HUES6 (cell line): ENCODE results near the gene ARHGAP20.

Experiments
- H3K27ac ChIP-seq: 2 replicates; pipeline ENCODE4 v1.7.0; 2013; ENCODE audit warnings: low read depth, mild to moderate bottlenecking, low read length, inconsistent platforms
- H3K27me3 ChIP-seq: 2 replicates; pipeline ENCODE4 v1.6.1; 2013; ENCODE audit warnings: low read length; ENCODE audit not compliant: control insufficient read depth, insufficient read depth
- H3K36me3 ChIP-seq: 2 replicates; pipeline ENCODE4 v1.6.1; 2013; ENCODE audit warnings: low read length; ENCODE audit not compliant: control insufficient read depth, insufficient read depth
- H3K4me1 ChIP-seq: 2 replicates; pipeline ENCODE4 v1.6.1; 2013; ENCODE audit warnings: low read length; ENCODE audit not compliant: control insufficient read depth, insufficient read depth
- H3K4me3 ChIP-seq: 2 replicates; pipeline ENCODE4 v1.5.1; 2013; ENCODE audit warnings: low read depth, low read length
- H3K9ac ChIP-seq: one replicate; pipeline ENCODE4 v1.6.1; 2013; ENCODE audit warnings: mild to moderate bottlenecking, low read length
- H3K9me3 ChIP-seq: 2 replicates; pipeline ENCODE4 v1.6.1; 2013; ENCODE audit warnings: low read depth, low read length; ENCODE audit not compliant: control insufficient read depth, insufficient read depth

Gene ARHGAP20

DNA sequence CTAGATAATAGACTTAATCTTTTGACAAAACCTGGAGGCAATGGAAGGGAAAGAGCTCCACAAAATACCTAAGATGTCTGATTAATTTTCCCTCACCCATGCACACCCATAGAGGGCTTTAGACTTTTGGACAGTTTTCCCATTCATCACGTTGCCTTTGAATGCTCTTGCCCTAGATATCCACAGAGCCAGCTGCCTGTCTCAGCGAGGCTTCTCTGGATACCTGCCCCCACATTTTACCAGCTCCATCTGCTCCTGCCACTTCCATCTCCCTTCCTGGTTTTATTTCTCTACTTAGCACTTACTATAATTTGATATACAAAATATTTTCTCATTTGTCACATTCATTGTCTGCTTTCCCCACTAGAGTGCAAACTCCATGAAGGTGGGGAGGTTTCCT is 145.7 kb downstream of the ARHGAP20 start:
- Histone ChIP-seq H3K36me3 (no peaks in the 10 kb centered on the region), H3K27me3 (no peaks in the 10 kb centered on the region), H3K27ac (no peak overlapping the region), H3K4me1 (peaks cover 23% of the 10 kb centered on the region), H3K9me3 (no peaks in the 10 kb centered on the region), H3K9ac (no peak overlapping the region), H3K4me3 (no peak overlapping the region)

GRCh38 chr11:110565357-110566336 is 146.6 kb downstream of the ARHGAP20 start:
- no peaks in the 10 kb centered on the region for H3K9me3 ChIP-seq
- peaks cover 23% of the 10 kb centered on the region for H3K4me1 ChIP-seq
- H3K27me3 ChIP-seq, result no peaks in the 10 kb centered on the region
- H3K27ac ChIP-seq, result no peak overlapping the region
- H3K36me3 ChIP-seq, result no peaks in the 10 kb centered on the region
- H3K9ac ChIP-seq, result no peak overlapping the region
- no peak overlapping the region for H3K4me3 ChIP-seq

GRCh38 chr11:110564676-110565356 is 147.4 kb downstream of the ARHGAP20 start:
- Histone ChIP-seq H3K27me3 (no peaks in the 10 kb centered on the region), H3K36me3 (no peaks in the 10 kb centered on the region), H3K9me3 (no peaks in the 10 kb centered on the region), H3K27ac (no peak overlapping the region), H3K4me1 (peaks cover 23% of the 10 kb centered on the region), H3K4me3 (peak overlapping the region; percentile 2; the same call in 1 of the 2 replicates), H3K9ac (no peak overlapping the region)

DNA sequence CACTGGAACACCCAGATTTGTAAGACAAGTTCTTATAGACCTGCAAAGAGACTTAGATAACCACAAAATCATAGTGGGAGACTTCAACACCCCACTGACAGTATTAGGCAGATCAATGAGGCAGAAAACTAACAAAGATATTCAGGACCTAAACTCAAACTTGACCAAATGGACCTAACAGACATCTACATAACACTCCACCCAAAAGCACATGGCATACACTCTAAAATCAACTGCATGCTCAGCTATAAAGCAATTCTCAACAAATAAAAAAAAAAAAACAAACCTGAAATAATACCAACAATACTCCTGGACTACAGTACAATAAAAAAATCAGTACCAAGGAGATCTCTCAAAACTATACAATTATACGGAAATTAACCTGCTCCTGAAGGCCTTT is 167.5 kb downstream of the ARHGAP20 start:
- H3K4me3 ChIP-seq, result no peak overlapping the region
- H3K4me1 ChIP-seq, result no peaks in the 10 kb centered on the region
- H3K9me3 ChIP-seq, result peaks cover 6% of the 10 kb centered on the region; the same call in 1 of the 2 replicates
- no peak overlapping the region for H3K9ac ChIP-seq
- H3K27me3 ChIP-seq, result no peaks in the 10 kb centered on the region
- no peaks in the 10 kb centered on the region for H3K36me3 ChIP-seq
- H3K27ac ChIP-seq, result no peak overlapping the region

DNA sequence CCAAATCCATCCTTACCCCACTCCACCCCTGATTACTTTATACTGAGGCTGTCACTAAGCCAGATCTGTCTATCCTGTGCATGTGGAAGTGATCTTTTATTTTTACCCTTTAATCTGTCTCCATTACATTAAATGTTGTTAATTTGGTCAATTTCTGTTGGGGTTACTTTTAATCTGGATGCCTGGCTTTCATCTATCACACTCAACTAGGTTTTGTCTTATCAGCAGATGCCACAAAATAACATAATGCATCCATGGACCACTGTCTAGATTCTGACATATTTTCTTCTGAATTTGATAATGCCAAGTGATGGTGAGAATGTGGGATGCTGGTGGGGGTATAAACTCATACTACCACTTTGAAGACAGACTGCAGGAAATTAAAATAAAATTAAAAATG is 174.1 kb downstream of the ARHGAP20 start:
- Histone ChIP-seq H3K4me1 (no peaks in the 10 kb centered on the region), H3K4me3 (no peak overlapping the region), H3K27me3 (no peaks in the 10 kb centered on the region), H3K9me3 (peaks cover 12% of the 10 kb centered on the region), H3K36me3 (no peaks in the 10 kb centered on the region), H3K27ac (no peak overlapping the region), H3K9ac (no peak overlapping the region)

DNA sequence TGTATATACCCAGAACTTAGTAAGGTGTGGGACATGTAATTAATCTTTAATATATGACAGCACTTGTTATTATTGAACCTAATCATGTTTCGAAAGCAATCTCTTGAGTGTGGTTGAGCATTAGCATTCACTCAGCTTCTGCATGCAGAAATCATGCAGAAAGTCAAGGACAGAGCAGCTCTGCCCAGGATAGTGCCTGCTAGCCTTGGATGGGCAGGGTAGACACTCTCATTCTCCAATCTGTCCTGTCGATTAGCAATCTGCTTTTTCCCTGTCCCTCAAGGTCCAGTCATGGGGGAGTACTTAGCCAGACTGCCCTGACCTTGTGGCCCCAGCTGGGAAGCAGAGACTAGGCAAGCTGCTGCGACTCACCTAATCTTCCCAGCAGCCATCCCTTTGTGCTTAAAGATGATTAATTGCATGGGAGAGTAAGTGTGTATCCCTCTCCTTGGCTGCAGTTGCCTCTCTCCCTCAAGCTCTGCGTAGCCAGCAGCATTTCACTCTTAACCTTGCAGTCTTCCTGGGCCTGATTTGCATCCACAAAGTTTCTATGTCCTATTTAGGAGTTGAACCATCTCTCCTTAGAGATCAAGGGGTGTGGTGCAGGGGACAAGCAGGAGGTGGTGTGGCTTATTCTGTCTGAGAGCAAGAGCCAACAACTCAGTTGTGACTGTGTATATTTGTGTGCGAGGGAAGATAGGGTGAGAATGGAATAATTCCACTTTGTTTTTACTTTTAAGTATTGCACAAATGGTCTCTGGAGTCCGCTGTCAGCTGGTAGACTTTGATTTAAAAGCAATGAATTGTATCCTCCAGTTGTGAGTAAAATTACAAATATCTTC is 181.1 kb downstream of the ARHGAP20 start:
- Histone ChIP-seq H3K27me3 (no peaks in the 10 kb centered on the region), H3K4me3 (no peak overlapping the region), H3K9ac (no peak overlapping the region), H3K27ac (no peak overlapping the region), H3K4me1 (no peaks in the 10 kb centered on the region), H3K36me3 (no peaks in the 10 kb centered on the region), H3K9me3 (peaks cover 14% of the 10 kb centered on the region)

GRCh38 chr11:110529043-110529442 is 183.2 kb downstream of the ARHGAP20 start:
- H3K4me1 ChIP-seq, result no peaks in the 10 kb centered on the region
- no peak overlapping the region for H3K27ac ChIP-seq
- no peak overlapping the region for H3K9ac ChIP-seq
- no peaks in the 10 kb centered on the region for H3K36me3 ChIP-seq
- H3K27me3 ChIP-seq, result no peaks in the 10 kb centered on the region
- no peak overlapping the region for H3K4me3 ChIP-seq
- peaks cover 6% of the 10 kb centered on the region; the same call in 1 of the 2 replicates for H3K9me3 ChIP-seq

GRCh38 chr11:110527146-110527545 is 185.1 kb downstream of the ARHGAP20 start:
- Histone ChIP-seq H3K27me3 (no peaks in the 10 kb centered on the region), H3K9ac (no peak overlapping the region), H3K4me3 (no peak overlapping the region), H3K36me3 (no peaks in the 10 kb centered on the region), H3K27ac (no peak overlapping the region), H3K9me3 (peaks cover 10% of the 10 kb centered on the region; the same call in 1 of the 2 replicates), H3K4me1 (no peaks in the 10 kb centered on the region)
